ENCODE measurements around the gene PACS1. TPM values are rescaled to one million over a fixed set of nuclear protein-coding genes. Genes with fewer than 3 reads are reported as not detected.

Gene PACS1
- total and polyA plus RNA-seq, 8 donors = 50.7 to 57.5 (median 54.9) TPM

DNA sequence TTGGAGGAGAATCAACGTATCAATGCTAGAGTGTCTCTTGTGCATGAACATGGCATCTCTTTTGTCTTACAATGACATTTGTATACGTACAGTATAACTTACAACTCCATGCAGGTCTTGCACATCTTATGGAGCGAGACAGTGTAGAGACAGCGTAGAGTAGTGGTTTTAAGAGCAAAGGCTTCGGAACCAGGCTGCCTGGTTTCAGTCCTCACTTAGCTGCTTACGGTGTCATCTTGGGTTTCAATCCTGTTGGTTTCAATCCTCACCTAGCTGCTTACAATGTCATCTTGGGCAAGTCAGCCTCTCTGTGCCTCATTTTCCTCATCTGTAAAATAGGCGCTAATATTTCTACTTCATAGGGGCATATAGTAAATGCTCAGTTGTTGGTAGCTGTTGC is 98.2 kb downstream of the PACS1 start:
- TF ChIP-seq, protein P1, sequence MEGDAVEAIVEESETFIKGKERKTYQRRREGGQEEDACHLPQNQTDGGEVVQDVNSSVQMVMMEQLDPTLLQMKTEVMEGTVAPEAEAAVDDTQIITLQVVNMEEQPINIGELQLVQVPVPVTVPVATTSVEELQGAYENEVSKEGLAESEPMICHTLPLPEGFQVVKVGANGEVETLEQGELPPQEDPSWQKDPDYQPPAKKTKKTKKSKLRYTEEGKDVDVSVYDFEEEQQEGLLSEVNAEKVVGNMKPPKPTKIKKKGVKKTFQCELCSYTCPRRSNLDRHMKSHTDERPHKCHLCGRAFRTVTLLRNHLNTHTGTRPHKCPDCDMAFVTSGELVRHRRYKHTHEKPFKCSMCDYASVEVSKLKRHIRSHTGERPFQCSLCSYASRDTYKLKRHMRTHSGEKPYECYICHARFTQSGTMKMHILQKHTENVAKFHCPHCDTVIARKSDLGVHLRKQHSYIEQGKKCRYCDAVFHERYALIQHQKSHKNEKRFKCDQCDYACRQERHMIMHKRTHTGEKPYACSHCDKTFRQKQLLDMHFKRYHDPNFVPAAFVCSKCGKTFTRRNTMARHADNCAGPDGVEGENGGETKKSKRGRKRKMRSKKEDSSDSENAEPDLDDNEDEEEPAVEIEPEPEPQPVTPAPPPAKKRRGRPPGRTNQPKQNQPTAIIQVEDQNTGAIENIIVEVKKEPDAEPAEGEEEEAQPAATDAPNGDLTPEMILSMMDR (IDR thresholded peaks at IDR 0.05) = no peak
- Histone ChIP-seq H3K36me3 (no peaks in the 10 kb centered on the region), H3K9me3 (no peaks in the 10 kb centered on the region), H3K4me1 (no peaks in the 10 kb centered on the region), H3K4me3 (no peak overlapping the region), H3K27ac (no peak overlapping the region), H3K27me3 (no peaks in the 10 kb centered on the region)
- intact Hi-C loops (cut with DNase I) = no loop called here
- ATAC-seq = no peak
- no peak for DNase-seq

DNA sequence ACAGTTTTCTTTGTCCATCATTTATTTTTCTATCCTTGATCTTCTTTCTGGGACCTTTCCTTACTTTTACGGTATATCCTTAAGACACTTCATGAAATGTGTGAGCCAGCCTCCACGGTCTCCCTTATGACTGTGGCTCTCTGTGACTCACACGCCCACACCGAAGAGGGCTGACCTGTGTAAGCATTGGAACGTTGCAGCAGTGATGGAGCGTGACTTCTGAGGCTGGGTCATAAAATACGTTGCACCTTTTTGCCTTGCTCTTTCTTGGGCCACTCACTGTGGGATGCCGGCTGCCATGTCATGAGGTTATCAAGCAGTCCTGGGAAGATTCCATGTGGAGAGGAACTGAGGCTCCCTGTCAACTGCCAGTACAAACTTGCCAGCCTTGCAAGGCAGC is 102.1 kb downstream of the PACS1 start:
- Histone ChIP-seq H3K4me1 (no peaks in the 10 kb centered on the region), H3K27ac (no peak overlapping the region), H3K36me3 (no peaks in the 10 kb centered on the region), H3K4me3 (no peak overlapping the region), H3K9me3 (no peaks in the 10 kb centered on the region), H3K27me3 (no peaks in the 10 kb centered on the region)
- TF ChIP-seq, protein P1 (IDR thresholded peaks at IDR 0.05) = no peak
- ATAC-seq (no peak), DNase-seq (no peak)
- intact Hi-C loops (cut with DNase I) = no loop called here

DNA sequence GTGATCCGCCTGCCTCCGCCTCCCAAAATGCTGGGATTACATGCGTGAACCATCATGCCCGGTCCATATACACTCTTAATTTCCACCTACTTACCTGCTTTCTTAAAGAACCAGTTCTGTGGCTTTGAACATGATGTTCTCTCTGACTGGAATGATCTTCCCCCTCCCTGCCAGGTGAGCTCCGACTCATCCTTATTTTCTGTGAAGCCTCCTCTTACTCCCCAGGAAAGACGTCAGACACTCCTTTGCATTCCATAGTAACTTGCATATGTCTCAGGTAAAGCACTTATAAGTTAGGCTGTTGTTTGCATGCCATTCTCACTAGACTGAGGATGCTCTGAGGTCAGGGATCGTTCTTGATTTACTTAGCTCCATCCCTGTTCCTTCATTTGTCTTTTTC is 106.6 kb downstream of the PACS1 start:
- intact Hi-C loops (cut with DNase I) = no loop called here
- no peaks in the 10 kb centered on the region for H3K4me1 ChIP-seq
- no peak for DNase-seq
- no peaks in the 10 kb centered on the region for H3K27me3 ChIP-seq
- no peak for ATAC-seq
- no peaks in the 10 kb centered on the region for H3K36me3 ChIP-seq
- TF ChIP-seq, protein P1 (IDR thresholded peaks at IDR 0.05) = no peak
- no peaks in the 10 kb centered on the region for H3K9me3 ChIP-seq
- no peak overlapping the region for H3K27ac ChIP-seq
- no peak overlapping the region for H3K4me3 ChIP-seq

DNA sequence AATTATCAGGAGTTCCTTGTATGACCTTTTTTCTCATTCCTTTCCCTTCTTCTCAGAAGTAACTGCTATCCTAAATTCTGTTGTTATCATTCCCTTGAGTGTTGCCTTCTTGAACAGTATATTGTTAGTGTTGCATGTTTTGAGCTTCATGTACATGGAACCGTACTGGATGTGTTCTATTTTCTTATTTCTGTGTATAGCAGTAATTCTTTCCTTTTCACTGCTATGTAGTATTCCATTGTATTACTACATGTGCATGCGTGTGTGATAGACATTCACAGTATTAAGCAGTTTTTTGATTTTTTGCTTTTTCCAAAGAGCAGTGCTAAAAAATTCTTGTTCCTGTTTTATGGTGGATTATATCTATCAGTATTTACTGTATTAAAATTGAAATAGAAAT is 108.1 kb downstream of the PACS1 start:
- H3K4me3 ChIP-seq = no peak overlapping the region
- ATAC-seq (no peak), DNase-seq (no peak)
- no peaks in the 10 kb centered on the region for H3K27me3 ChIP-seq
- H3K9me3 ChIP-seq = no peaks in the 10 kb centered on the region
- TF ChIP-seq, protein P1 (IDR thresholded peaks at IDR 0.05) = no peak
- H3K27ac ChIP-seq = no peak overlapping the region
- no peaks in the 10 kb centered on the region for H3K36me3 ChIP-seq
- H3K4me1 ChIP-seq = no peaks in the 10 kb centered on the region
- intact Hi-C loops (cut with DNase I) = no loop called here

DNA sequence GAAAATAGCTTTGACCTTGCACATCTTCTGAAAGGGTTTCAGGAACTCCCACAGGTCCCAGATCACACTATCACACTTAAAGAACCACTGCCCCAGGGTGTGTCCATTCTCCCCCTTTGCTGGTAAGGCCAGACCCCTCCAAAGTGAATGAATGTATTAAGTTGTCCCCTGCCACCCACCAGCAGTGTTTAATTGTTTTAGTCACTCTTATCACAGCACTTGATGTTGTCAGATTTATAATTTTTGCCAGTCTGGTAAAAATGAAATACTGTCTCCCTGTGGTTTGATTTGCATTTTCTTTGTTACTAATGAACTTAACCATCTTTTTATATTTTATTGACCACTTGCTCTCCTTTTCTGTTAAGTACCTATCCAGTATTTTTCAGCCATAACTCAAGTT is 108.8 kb downstream of the PACS1 start:
- H3K36me3 ChIP-seq = no peaks in the 10 kb centered on the region
- no peak overlapping the region for H3K27ac ChIP-seq
- DNase-seq = no peak
- no peak for ATAC-seq
- intact Hi-C loops (cut with DNase I) = no loop called here
- no peak overlapping the region for H3K4me3 ChIP-seq
- H3K27me3 ChIP-seq = no peaks in the 10 kb centered on the region
- TF ChIP-seq, protein P1 (IDR thresholded peaks at IDR 0.05) = no peak
- H3K9me3 ChIP-seq = no peaks in the 10 kb centered on the region
- no peaks in the 10 kb centered on the region for H3K4me1 ChIP-seq
